Ishikawa (cell line): ENCODE results near the gene OGFOD2.

Experiments
- CREB1 ChIP-seq: IDR thresholded peaks from 2 replicates; pipeline ENCODE4 v1.6.1; 2012; ENCODE audit warnings: low read depth
- RAD21 ChIP-seq: IDR thresholded peaks from 2 replicates; pipeline ENCODE4 v1.6.1; 2012; ENCODE audit warnings: low read depth
- TAF1 ChIP-seq: IDR thresholded peaks from 2 replicates; pipeline ENCODE4 v1.6.1; 2012; ENCODE audit warnings: low read depth, mild to moderate bottlenecking
- TEAD4 ChIP-seq: IDR thresholded peaks from 2 replicates; pipeline ENCODE4 v1.6.1; 2012
- USF1 ChIP-seq: IDR thresholded peaks from 2 replicates; pipeline ENCODE4 v1.6.1; 2012
- YY1 ChIP-seq: IDR thresholded peaks from 2 replicates; pipeline ENCODE4 v1.6.1; 2012; ENCODE audit warnings: low read depth
- ZBTB7A ChIP-seq: IDR thresholded peaks from 2 replicates; pipeline ENCODE4 v1.6.1; 2012; ENCODE audit warnings: low read depth
- TF ChIP-seq, protein P1 (sequence below): IDR thresholded peaks from 2 replicates; pipeline ENCODE4 v1.6.1; 2012
- TF ChIP-seq, protein P2 (sequence below): IDR thresholded peaks from 2 replicates; pipeline ENCODE4 v1.6.1; 2012; ENCODE audit warnings: low read depth, mild to moderate bottlenecking

DNA sequence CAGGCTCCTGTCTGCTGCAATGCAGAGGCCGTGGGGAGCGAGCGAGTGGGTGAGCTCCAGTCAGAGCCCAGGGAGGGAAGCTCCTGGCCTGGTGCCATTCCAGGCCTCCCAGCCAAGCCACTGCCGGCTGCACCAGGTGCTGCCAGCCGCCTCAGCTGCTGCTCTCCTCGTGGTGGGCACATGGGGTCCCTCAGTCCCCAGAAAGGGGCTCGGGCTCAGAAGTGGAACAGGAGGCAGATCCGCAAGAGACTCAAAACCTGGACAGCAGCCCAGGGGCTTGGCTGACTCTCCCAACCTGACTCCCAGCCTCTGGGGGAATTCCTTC is 11.1 kb upstream of the OGFOD2 start:
- TF ChIP-seq RAD21 (no peak), CREB1 (no peak), YY1 (no peak), TAF1 (no peak), ZBTB7A (no peak), TEAD4 (no peak), USF1 (no peak)
- TF ChIP-seq, protein P1, sequence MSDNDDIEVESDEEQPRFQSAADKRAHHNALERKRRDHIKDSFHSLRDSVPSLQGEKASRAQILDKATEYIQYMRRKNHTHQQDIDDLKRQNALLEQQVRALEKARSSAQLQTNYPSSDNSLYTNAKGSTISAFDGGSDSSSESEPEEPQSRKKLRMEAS, result no peak
- TF ChIP-seq, protein P2, sequence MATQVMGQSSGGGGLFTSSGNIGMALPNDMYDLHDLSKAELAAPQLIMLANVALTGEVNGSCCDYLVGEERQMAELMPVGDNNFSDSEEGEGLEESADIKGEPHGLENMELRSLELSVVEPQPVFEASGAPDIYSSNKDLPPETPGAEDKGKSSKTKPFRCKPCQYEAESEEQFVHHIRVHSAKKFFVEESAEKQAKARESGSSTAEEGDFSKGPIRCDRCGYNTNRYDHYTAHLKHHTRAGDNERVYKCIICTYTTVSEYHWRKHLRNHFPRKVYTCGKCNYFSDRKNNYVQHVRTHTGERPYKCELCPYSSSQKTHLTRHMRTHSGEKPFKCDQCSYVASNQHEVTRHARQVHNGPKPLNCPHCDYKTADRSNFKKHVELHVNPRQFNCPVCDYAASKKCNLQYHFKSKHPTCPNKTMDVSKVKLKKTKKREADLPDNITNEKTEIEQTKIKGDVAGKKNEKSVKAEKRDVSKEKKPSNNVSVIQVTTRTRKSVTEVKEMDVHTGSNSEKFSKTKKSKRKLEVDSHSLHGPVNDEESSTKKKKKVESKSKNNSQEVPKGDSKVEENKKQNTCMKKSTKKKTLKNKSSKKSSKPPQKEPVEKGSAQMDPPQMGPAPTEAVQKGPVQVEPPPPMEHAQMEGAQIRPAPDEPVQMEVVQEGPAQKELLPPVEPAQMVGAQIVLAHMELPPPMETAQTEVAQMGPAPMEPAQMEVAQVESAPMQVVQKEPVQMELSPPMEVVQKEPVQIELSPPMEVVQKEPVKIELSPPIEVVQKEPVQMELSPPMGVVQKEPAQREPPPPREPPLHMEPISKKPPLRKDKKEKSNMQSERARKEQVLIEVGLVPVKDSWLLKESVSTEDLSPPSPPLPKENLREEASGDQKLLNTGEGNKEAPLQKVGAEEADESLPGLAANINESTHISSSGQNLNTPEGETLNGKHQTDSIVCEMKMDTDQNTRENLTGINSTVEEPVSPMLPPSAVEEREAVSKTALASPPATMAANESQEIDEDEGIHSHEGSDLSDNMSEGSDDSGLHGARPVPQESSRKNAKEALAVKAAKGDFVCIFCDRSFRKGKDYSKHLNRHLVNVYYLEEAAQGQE, result no peak
